ENCODE results near the gene ADCY7. TPM values are rescaled to one million over a fixed set of nuclear protein-coding genes. Genes with fewer than 3 reads are reported as not detected.

Gene ADCY7
- total and polyA plus RNA-seq, 9 of the 15 experiments (the other 6 are each of a cell fraction or from before 2014, with no cell fraction given): 2.3 to 108 (median 28.6) TPM

- FAIRE-seq (no peak), ATAC-seq (no peak), DNase-seq (ENCODE audit: extremely low read depth in 1 of 4, low spot score in 3 of 4) (no peak)
- Histone ChIP-seq H3K79me2 (ENCODE audit: control insufficient read depth, insufficient read depth, low read length) (no peaks in the 10 kb centered on the region), H3K27ac (ENCODE audit: extremely low read depth, low read depth, low read length) (no peak overlapping the region), H3K4me2 (ENCODE audit: insufficient read depth, low read length) (no peak overlapping the region), H2AFZ (ENCODE audit: low read depth, low read length) (no peak overlapping the region), H3K9ac (ENCODE audit: insufficient read depth in 1 of 2, low read depth in 2 of 2, low read length in 2 of 2) (no peak overlapping the region), H3K9me3 (replicated peaks; ENCODE audit: control insufficient read depth, insufficient read depth, low read depth, low read length) (no peaks in the 10 kb centered on the region), H4K20me1 (replicated peaks; ENCODE audit: control insufficient read depth, insufficient read depth, low read length) (no peaks in the 10 kb centered on the region; the same call in 1 of the 2 replicates), H3K36me3 (ENCODE audit: control insufficient read depth, insufficient read depth, low read length) (peaks cover 96% of the 10 kb centered on the region), H3K4me3 (no peak overlapping the region), H3K4me1 (replicated peaks in 1 of 2; ENCODE audit: control insufficient read depth in 2 of 2, insufficient read depth in 2 of 2, low read length in 2 of 2) (peaks cover 0 to 8% of the 10 kb centered on the region in 2 experiments; a peak in 2 of 5 replicates), H3K27me3 (ENCODE audit: control insufficient read depth in 2 of 2, insufficient read depth in 2 of 2, low read length in 2 of 2) (no peaks in the 10 kb centered on the region), H3K9me1 (ENCODE audit: control insufficient read depth, insufficient read depth, low read length) (no peaks in the 10 kb centered on the region)
- ChIA-PET CTCF (ENCODE audit: low intra/inter-chr PET ratio) (no interaction called here), POLR2A (no interaction called here)
- intact Hi-C loops (cut with micrococcal nuclease) (no loop called here), in situ Hi-C loops (cut with MboI) (no loop called here)
- BruUV-seq (replicated peaks): no TSS peak
- 77% methylated on average over 10 of the region's 10 CpGs for WGBS (ENCODE audit: insufficient coverage, low coverage, missing lambda C conversion rate)
- no peak for TF ChIP-seq PKNOX1 (IDR thresholded peaks at IDR 0.05)
- TF ChIP-seq POLR2A (conservative IDR thresholded peaks at IDR 0.05): peak; percentile 44; the same call in 1 of the 2 replicates
- TF ChIP-seq ZMIZ1 (IDR thresholded peaks at IDR 0.05; ENCODE audit: low read depth in 2 of 2, low read length in 2 of 2): no peak
- no peak for TF ChIP-seq SMAD4 (CRISPR knock-in tag; conservative IDR thresholded peaks at IDR 0.05)
- TF ChIP-seq PHB (CRISPR knock-in tag; IDR thresholded peaks at IDR 0.05): no peak
- no peak for TF ChIP-seq ZC3H4 (CRISPR knock-in tag; IDR thresholded peaks at IDR 0.05; ENCODE audit: borderline replicate concordance)
- no peak for TF ChIP-seq FOXK1 (CRISPR knock-in tag; IDR thresholded peaks at IDR 0.05; ENCODE audit: borderline replicate concordance)
- TF ChIP-seq ZBTB17 (CRISPR knock-in tag; IDR thresholded peaks at IDR 0.05): no peak
- TF ChIP-seq POLR2G (IDR thresholded peaks at IDR 0.05; ENCODE audit: low read depth, low read length): peak; percentile 14; the same call in 1 of the 2 replicates
- TF ChIP-seq KHSRP (IDR thresholded peaks at IDR 0.05): no peak
- TF ChIP-seq STAG1 (CRISPR knock-in tag; IDR thresholded peaks at IDR 0.05; ENCODE audit: borderline replicate concordance): no peak
- no peak for TF ChIP-seq PPARD (CRISPR knock-in tag; IDR thresholded peaks at IDR 0.05)
- no peak for TF ChIP-seq PRMT5 (CRISPR knock-in tag; IDR thresholded peaks at IDR 0.05)
- no peak for TF ChIP-seq MBD1 (CRISPR knock-in tag; IDR thresholded peaks at IDR 0.05)
- no peak for TF ChIP-seq PREB (CRISPR knock-in tag; IDR thresholded peaks at IDR 0.05)
- no peak for TF ChIP-seq ZNF23 (CRISPR knock-in tag; IDR thresholded peaks at IDR 0.05)
Observed at GRCh38 chr16:50316848-50317630, 50.7 kb downstream of the ADCY7 start.
